Hepatic stellate cell (primary cell): ENCODE measurements around the gene OCIAD1.

Experiments used
- DNase-seq: peaks from one replicate; pipeline ENCODE4 v3.0.0; 2011; ENCODE audit warnings: low spot score

The OCIAD1 gene

GRCh38 chr4:48891028-48891619, 60.2 kb downstream of the OCIAD1 start:
- no peak for DNase-seq

DNA sequence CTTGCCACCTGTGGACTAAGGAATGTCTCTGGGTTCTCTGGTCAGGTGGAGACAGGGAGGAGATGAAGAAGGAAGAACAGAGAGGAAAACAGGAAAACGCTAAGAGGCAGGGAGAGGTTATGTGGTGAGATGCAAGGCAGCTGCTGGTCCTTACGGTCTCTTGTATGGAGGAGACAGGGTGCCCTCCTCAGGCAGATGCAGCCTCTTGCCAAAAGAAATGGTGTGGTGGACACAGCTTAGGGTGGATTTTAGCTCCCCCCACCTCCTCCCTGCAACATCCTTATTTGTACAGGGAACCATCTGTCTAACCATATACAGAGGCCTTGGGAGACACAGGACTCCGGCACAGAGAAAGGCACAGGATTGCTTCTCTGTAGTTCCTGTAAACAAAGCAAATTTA, 66.0 kb downstream of the OCIAD1 start:
- no peak for DNase-seq

GRCh38 chr4:48898733-48899431, 68.0 kb downstream of the OCIAD1 start:
- DNase-seq = no peak

GRCh38 chr4:48899432-48899749, 68.5 kb downstream of the OCIAD1 start:
- no peak for DNase-seq

- no peak for DNase-seq
Observed at GRCh38 chr4:48899950-48900349, 69.1 kb downstream of the OCIAD1 start.

GRCh38 chr4:48901196-48901595, 70.3 kb downstream of the OCIAD1 start:
- DNase-seq = no peak

DNA sequence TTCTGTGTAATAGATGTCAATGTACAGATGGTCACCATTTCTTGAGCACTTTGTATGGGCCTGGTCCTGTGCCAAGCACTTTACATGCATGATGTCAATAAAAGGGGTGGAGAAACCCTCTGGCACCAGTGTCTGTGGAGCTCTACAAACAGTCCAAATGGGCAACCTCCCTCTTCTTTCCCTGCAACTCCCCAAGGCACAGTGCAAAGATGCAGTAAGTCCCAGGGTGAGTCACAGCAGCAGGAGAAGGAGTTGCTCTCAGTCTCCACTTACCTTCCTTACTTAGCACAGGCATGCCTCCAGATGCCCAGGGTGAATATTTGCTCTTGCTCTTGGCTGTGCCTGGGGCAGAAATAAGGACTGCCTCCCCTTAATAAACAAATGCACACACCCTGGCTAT, 71.4 kb downstream of the OCIAD1 start:
- DNase-seq = no peak

DNA sequence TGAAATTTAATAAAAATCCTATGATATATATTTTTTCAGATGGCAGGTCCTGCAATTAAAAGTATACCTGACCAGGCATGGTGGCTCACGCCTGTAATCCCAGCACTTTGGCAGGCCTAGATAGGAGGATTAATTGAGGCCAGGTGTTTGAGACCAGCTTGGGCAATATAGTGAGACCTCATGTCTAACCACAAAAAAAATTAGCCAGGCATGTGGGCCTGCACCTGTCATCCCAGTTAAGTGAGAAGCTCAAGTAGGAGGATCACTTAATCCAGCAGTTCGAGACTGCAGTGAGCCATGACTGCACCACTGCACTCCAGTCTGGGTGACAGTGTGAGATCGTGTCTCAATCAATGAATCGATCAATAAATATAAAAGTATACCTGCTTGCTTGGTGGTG, 73.2 kb downstream of the OCIAD1 start:
- no peak for DNase-seq

GRCh38 chr4:48904541-48905142, 73.8 kb downstream of the OCIAD1 start:
- DNase-seq = no peak

GRCh38 chr4:48905363-48906015, 74.6 kb downstream of the OCIAD1 start:
- DNase-seq = no peak

DNA sequence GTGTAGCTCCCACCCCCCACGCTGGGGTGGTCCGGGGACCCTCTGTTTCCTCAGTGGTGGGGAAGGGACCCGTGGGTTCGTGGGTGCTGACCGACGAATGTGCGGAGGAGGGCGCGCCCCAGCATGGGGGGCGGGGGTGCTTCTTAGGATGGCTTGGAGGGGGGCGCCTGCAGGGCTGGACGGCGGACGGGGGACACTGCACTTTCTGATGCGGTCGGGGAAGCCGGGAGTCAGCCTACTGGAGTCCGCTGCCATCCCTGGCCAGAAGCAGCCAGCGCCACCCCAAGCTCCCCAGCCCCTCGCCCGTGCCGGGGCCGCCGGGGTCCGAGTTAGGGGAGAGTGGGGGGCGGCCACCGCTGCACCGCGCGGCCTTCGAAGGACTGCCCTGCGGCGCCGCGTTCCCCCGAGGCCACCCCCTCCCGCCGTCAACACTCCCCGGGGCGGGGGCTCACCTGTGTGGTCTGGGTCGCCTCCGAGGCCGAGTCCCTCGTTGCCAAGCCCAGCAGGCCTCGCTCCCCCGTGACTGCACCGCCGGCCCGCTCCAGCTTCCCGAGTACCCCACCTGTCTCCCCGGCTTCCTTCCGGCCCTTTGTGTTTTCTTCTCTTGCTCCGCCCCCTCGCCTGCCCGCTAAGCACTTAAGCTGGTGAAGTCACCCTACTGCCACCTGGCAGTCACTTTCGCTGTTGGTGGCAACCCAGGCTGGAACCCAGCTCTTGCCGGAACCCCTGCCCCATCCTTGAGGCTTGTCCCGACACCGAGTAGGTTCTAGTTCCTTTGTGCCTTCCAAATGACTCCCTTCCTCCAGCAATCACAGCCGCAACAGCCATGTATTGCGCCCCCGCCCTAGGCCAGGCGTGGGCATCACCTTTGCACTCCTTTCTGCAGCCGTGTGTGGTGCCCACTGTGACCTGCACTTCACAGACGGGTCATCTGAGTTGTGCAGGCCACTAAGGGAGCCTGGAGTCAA, 75.6 kb downstream of the OCIAD1 start, which contains the start of gene OCIAD2:
Gene OCIAD2 (minus strand): TSS at position 569 of the 968 bp plus-strand sequence. CDS start 2,225 bp downstream, outside the sequence.
- peak; percentile 30 for DNase-seq

- no peak for DNase-seq
Observed at GRCh38 chr4:48907706-48908477, 77.0 kb downstream of the OCIAD1 start.

- no peak for DNase-seq
Observed at GRCh38 chr4:48908687-48909086, 77.8 kb downstream of the OCIAD1 start.

GRCh38 chr4:48909697-48910096, 78.8 kb downstream of the OCIAD1 start:
- peak; percentile 84 for DNase-seq

GRCh38 chr4:48910511-48910910, 79.6 kb downstream of the OCIAD1 start:
- no peak for DNase-seq
